ENCODE results near the gene PMFBP1.

PMFBP1 gene

GRCh38 chr16:72139908-72140307, 32.0 kb downstream of the PMFBP1 start:
- no peak for TF ChIP-seq CTCF (IDR thresholded peaks at IDR 0.05; ENCODE audit: low read depth, low read length)
- no peak overlapping the region for H3K4me3 ChIP-seq (replicated peaks in 1 of 2; ENCODE audit: low read depth in 2 of 2, low read length in 2 of 2)
- DNase-seq (ENCODE audit: low read depth in 2 of 2) = no peak

GRCh38 chr16:72138064-72138572, 33.8 kb downstream of the PMFBP1 start:
- no peak for DNase-seq (ENCODE audit: low read depth in 2 of 2)
- no peak overlapping the region for H3K4me3 ChIP-seq (replicated peaks in 1 of 2; ENCODE audit: low read depth in 2 of 2, low read length in 2 of 2)
- no peak for TF ChIP-seq CTCF (IDR thresholded peaks at IDR 0.05; ENCODE audit: low read depth, low read length)

- H3K4me3 ChIP-seq (replicated peaks in 1 of 2; ENCODE audit: low read depth in 2 of 2, low read length in 2 of 2) = no peak overlapping the region
- DNase-seq (ENCODE audit: low read depth in 2 of 2) = no peak
- TF ChIP-seq CTCF (IDR thresholded peaks at IDR 0.05; ENCODE audit: low read depth, low read length) = no peak
Observed at GRCh38 chr16:72137380-72138063, 34.4 kb downstream of the PMFBP1 start.

GRCh38 chr16:72134507-72134906, 37.4 kb downstream of the PMFBP1 start:
- DNase-seq (ENCODE audit: low read depth in 2 of 2) = no peak
- no peak overlapping the region for H3K4me3 ChIP-seq (replicated peaks in 1 of 2; ENCODE audit: low read depth in 2 of 2, low read length in 2 of 2)
- no peak for TF ChIP-seq CTCF (IDR thresholded peaks at IDR 0.05; ENCODE audit: low read depth, low read length)

- no peak for TF ChIP-seq CTCF (IDR thresholded peaks at IDR 0.05; ENCODE audit: low read depth, low read length)
- no peak for DNase-seq (ENCODE audit: low read depth in 2 of 2)
- H3K4me3 ChIP-seq (replicated peaks in 1 of 2; ENCODE audit: low read depth in 2 of 2, low read length in 2 of 2) = no peak overlapping the region
Observed at GRCh38 chr16:72132726-72133125, 39.2 kb downstream of the PMFBP1 start.

- no peak for TF ChIP-seq CTCF (IDR thresholded peaks at IDR 0.05; ENCODE audit: low read depth, low read length)
- DNase-seq (ENCODE audit: low read depth in 2 of 2) = peak; percentile 4 to 8
- no peak overlapping the region for H3K4me3 ChIP-seq (replicated peaks in 1 of 2; ENCODE audit: low read depth in 2 of 2, low read length in 2 of 2)
Observed at GRCh38 chr16:72131036-72131435, 40.9 kb downstream of the PMFBP1 start.
